Right cardiac atrium (tissue), 5 donors: ENCODE measurements around the gene DYNC2H1. TPM values are rescaled to one million over a fixed set of nuclear protein-coding genes. Genes with fewer than 3 reads are reported as not detected.
"Not testable (repeated sequence)": the region's sequence is repeated elsewhere in the genome, so short reads cannot be mapped to it uniquely, and the experiment has no call there.

Source experiments
- ATAC-seq, 2 donors: fragments of 200-7000 bp; cut with Tn5 transposase; one replicate each; pipeline versions ENCODE4 v1.8.0 to v1.9.1; 2020; ENCODE audit warnings: moderate library complexity in 2 of 2, mild to moderate bottlenecking in 1 of 2
- DNase-seq, 3 donors: peaks; one replicate each; pipeline ENCODE4 v3.0.0-alpha.2; 2020
- H3K27ac ChIP-seq: one replicate; pipeline ENCODE4 v1.5.1; 2013; ENCODE audit warnings: mild to moderate bottlenecking, low read length, control low read depth, moderate library complexity
- H3K27me3 ChIP-seq: one replicate; pipeline ENCODE4 v1.6.1; 2013; ENCODE audit not compliant: control insufficient read depth, insufficient read depth
- H3K4me1 ChIP-seq: one replicate; pipeline ENCODE4 v1.6.1; 2013; ENCODE audit warnings: low read length; ENCODE audit not compliant: control insufficient read depth, insufficient read depth
- H3K4me3 ChIP-seq: one replicate; pipeline ENCODE4 v1.5.1; 2013; ENCODE audit warnings: low read length, control low read depth
- H3K9me3 ChIP-seq: one replicate; pipeline ENCODE4 v1.6.1; 2013; ENCODE audit warnings: low read length; ENCODE audit not compliant: control insufficient read depth
- WGBS: extraction: QIAGEN DNeasy Blood & Tissue Kit; methylation state at CpG from one replicate; pipeline ENCODE4 v1.1.7; 2013; 5-methylcytosine and 5-hydroxymethylcytosine counted together
- intact Hi-C, 4 donors: fragments of 100-400 bp; cut with DNase I; formaldehyde crosslinking; loops; one replicate each; pipeline versions ENCODE4 v1.11.0 to v1.14.0; 2022 to 2023
- polyA plus RNA-seq: library from polyadenylated mRNA; stranded (reverse); fragments of 200-250 nt; gene quantifications from one replicate; pipeline ENCODE4 v1.2.3, GENCODE V29; 2013
- total RNA-seq, 4 donors: library from RNA; stranded (reverse); fragmentation: NEBNext Ultra II Directional; extraction: Animal tissue kit (Norgen Biotek cat#: 25700); gene quantifications; one replicate each; pipeline ENCODE4 v1.2.1, GENCODE V29; 2021
- donor health status: healthy with polysubstance abuse.
- donor health status: DM: no; HTN: yes; CAD: no.
- donor health status: DM: no; HTN: no; CAD: no.
- donor health status: DM: no; HTN: yes; CAD: no; lungs with severe emphysema.
- donor health status: DM: yes; HTN: yes; CAD: no.

Gene DYNC2H1
- total and polyA plus RNA-seq, 5 donors, result 4.3 to 9.4 (median 8.0) TPM

GRCh38 chr11:103125462-103125861 lies 16.2 kb downstream of the DYNC2H1 start:
- Histone ChIP-seq H3K27me3 (no peaks in the 10 kb centered on the region), H3K4me1 (no peaks in the 10 kb centered on the region), H3K9me3 (no peaks in the 10 kb centered on the region), H3K27ac (no peak overlapping the region), H3K4me3 (no peak overlapping the region)
- ATAC-seq (no peak), DNase-seq (no peak)
- intact Hi-C loops, result no loop called here

- H3K9me3 ChIP-seq, H3K4me3 ChIP-seq, H3K4me1 ChIP-seq, ATAC-seq, intact Hi-C loops, DNase-seq, H3K27me3 ChIP-seq, H3K27ac ChIP-seq: not testable (repeated sequence)
- 96% methylated on average over 13 of the region's 13 CpGs for WGBS
Measured at GRCh38 chr11:103141986-103142385, 32.8 kb downstream of the DYNC2H1 start.

- ATAC-seq (no peak), DNase-seq (no peak)
- Histone ChIP-seq H3K9me3 (no peaks in the 10 kb centered on the region), H3K4me3 (no peak overlapping the region), H3K27ac (no peak overlapping the region), H3K4me1 (no peaks in the 10 kb centered on the region), H3K27me3 (no peaks in the 10 kb centered on the region)
- intact Hi-C loops, result no loop called here
Measured at GRCh38 chr11:103147627-103148026, 38.4 kb downstream of the DYNC2H1 start.

GRCh38 chr11:103157542-103157941 lies 48.3 kb downstream of the DYNC2H1 start:
- Histone ChIP-seq H3K27me3 (no peaks in the 10 kb centered on the region), H3K4me3 (no peak overlapping the region), H3K4me1 (no peaks in the 10 kb centered on the region), H3K27ac (no peak overlapping the region), H3K9me3 (no peaks in the 10 kb centered on the region)
- ATAC-seq, result no peak
- intact Hi-C loops, result no loop called here
- 93% methylated on average over 3 of the region's 3 CpGs for WGBS
- DNase-seq, result no peak

- 92% methylated on average over 2 of the region's 2 CpGs for WGBS
- H3K9me3 ChIP-seq, result no peaks in the 10 kb centered on the region
- H3K27ac ChIP-seq, result no peak overlapping the region
- ATAC-seq, result no peak
- no peak for DNase-seq
- H3K27me3 ChIP-seq, result no peaks in the 10 kb centered on the region
- no peak overlapping the region for H3K4me3 ChIP-seq
- H3K4me1 ChIP-seq, result no peaks in the 10 kb centered on the region
- intact Hi-C loops, result no loop called here
Measured at GRCh38 chr11:103164093-103164796, 55.0 kb downstream of the DYNC2H1 start.

- ATAC-seq (no peak), DNase-seq (no peak)
- Histone ChIP-seq H3K27me3 (no peaks in the 10 kb centered on the region), H3K9me3 (no peaks in the 10 kb centered on the region), H3K4me1 (no peaks in the 10 kb centered on the region), H3K27ac (no peak overlapping the region), H3K4me3 (no peak overlapping the region)
- 96% methylated on average over 4 of the region's 4 CpGs for WGBS
- intact Hi-C loops, result no loop called here
Measured at GRCh38 chr11:103167166-103167565, 57.9 kb downstream of the DYNC2H1 start.

GRCh38 chr11:103170865-103171264 lies 61.6 kb downstream of the DYNC2H1 start:
- Histone ChIP-seq H3K9me3 (no peaks in the 10 kb centered on the region), H3K4me1 (no peaks in the 10 kb centered on the region), H3K4me3 (no peak overlapping the region), H3K27ac (no peak overlapping the region), H3K27me3 (no peaks in the 10 kb centered on the region)
- DNase-seq (no peak), ATAC-seq (no peak)
- intact Hi-C loops, result no loop called here
- 90% methylated on average over 4 of the region's 4 CpGs for WGBS

- no peaks in the 10 kb centered on the region for H3K27me3 ChIP-seq
- 96% methylated on average over 2 of the region's 2 CpGs for WGBS
- ATAC-seq (no peak), DNase-seq (no peak)
- H3K9me3 ChIP-seq, result no peaks in the 10 kb centered on the region
- no peak overlapping the region for H3K4me3 ChIP-seq
- intact Hi-C loops, result no loop called here
- no peaks in the 10 kb centered on the region for H3K4me1 ChIP-seq
- H3K27ac ChIP-seq, result no peak overlapping the region
Measured at GRCh38 chr11:103175461-103176129, 66.4 kb downstream of the DYNC2H1 start.

GRCh38 chr11:103183981-103184611 lies 74.9 kb downstream of the DYNC2H1 start:
- H3K4me3 ChIP-seq, result no peak overlapping the region
- DNase-seq, result no peak
- WGBS, result 42% methylated on average over 3 of the region's 3 CpGs
- no peaks in the 10 kb centered on the region for H3K9me3 ChIP-seq
- ATAC-seq, result no peak
- H3K27ac ChIP-seq, result no peak overlapping the region
- intact Hi-C loops, result no loop called here
- H3K4me1 ChIP-seq, result no peaks in the 10 kb centered on the region
- no peaks in the 10 kb centered on the region for H3K27me3 ChIP-seq

- intact Hi-C loops, result loop anchor here in 1 of 4 donors (5.0 kb wide), 1 partner anchor 395 kb away; no protein-coding TSS in a partner anchor
- no peak overlapping the region for H3K4me3 ChIP-seq
- ATAC-seq, result no peak
- no peaks in the 10 kb centered on the region for H3K27me3 ChIP-seq
- H3K4me1 ChIP-seq, result no peaks in the 10 kb centered on the region
- 32% methylated on average over 3 of the region's 3 CpGs for WGBS
- no peak for DNase-seq
- no peaks in the 10 kb centered on the region for H3K9me3 ChIP-seq
- no peak overlapping the region for H3K27ac ChIP-seq
Measured at GRCh38 chr11:103202048-103202651, 92.9 kb downstream of the DYNC2H1 start.

GRCh38 chr11:103210543-103210942 lies 101.3 kb downstream of the DYNC2H1 start:
- DNase-seq (no peak), ATAC-seq (no peak)
- no peaks in the 10 kb centered on the region for H3K27me3 ChIP-seq
- WGBS, result 82% methylated on average over 1 of the region's 1 CpG
- intact Hi-C loops, result no loop called here
- no peak overlapping the region for H3K4me3 ChIP-seq
- H3K27ac ChIP-seq, result no peak overlapping the region
- no peaks in the 10 kb centered on the region for H3K4me1 ChIP-seq
- no peaks in the 10 kb centered on the region for H3K9me3 ChIP-seq
